GM21367 (cell line): ENCODE data around the gene MB21D2.

Source experiments
- ATAC-seq: cut with Tn5 transposase; IDR thresholded peaks from one replicate; pipeline ENCODE4 v1.9.1; 2021; ENCODE audit not compliant: unreplicated experiment

Gene MB21D2

GRCh38 chr3:192835818-192836815, 81.5 kb downstream of the MB21D2 start:
- ATAC-seq: no peak

- no peak for ATAC-seq
Measured at GRCh38 chr3:192834428-192834827, 83.2 kb downstream of the MB21D2 start.

GRCh38 chr3:192833177-192833890, 84.3 kb downstream of the MB21D2 start:
- ATAC-seq: no peak

GRCh38 chr3:192831801-192832347, 85.8 kb downstream of the MB21D2 start:
- ATAC-seq: no peak

DNA sequence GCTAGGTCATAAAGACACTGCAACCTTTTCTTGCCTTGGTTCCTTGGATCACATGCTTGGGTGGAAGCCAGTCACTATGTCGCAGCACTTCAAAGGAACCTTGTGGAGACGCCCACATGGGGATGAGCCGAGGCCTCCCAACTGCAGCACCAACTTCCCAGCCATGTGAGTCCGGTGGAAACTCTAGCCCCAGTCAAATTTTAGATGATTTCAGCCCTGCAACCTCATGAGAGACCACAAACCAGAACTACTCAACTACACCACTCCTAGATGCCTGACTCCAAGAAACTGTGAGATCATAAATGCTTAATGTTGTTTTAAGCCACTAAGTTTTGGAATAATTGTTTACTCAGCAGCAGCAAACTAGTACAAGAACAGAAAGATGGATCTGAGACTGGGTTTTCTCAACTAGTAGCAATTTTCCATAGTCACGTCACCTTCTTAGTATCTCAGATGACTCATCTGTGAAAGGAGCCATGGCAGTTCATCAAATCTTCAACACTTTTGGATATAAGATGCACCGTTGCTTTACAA, 86.5 kb downstream of the MB21D2 start:
- no peak for ATAC-seq

DNA sequence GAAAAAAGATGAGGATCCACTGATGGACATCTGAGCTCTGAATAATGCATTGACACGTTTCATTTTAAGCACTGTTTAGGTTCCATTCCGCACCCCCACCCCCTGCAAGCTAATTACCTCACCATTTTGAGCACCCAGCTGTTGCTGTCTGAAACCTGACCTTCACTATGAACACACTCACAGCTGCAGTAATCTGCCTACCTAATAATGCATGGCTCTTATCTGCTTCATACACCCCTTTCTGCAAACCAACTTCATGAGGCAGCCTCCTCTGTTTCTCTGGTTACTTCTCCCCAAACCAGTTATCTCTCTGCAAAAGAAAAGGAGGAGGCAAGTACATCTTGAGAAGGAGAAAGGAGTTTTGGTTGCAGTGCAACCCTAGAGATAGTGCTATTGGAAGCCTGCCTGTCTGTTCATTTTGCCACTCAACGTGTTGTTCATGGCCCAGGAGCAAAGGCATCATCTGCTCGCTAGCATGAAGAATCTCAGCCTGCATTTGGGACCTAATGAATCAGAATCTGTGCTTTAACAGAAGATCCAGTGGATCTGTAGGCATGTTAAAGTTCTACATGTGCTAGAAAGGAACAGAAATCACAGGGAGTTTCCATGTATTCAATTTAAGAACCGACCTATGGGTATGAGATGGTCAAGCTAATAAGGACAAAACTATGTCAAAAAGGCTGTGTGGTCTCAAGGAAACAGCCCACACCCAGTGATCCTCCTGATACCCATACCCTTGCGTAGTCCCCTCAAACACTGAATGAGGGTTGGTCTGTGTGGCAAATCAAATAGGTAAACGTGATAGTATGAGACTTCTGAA, 87.2 kb downstream of the MB21D2 start:
- ATAC-seq: no peak

DNA sequence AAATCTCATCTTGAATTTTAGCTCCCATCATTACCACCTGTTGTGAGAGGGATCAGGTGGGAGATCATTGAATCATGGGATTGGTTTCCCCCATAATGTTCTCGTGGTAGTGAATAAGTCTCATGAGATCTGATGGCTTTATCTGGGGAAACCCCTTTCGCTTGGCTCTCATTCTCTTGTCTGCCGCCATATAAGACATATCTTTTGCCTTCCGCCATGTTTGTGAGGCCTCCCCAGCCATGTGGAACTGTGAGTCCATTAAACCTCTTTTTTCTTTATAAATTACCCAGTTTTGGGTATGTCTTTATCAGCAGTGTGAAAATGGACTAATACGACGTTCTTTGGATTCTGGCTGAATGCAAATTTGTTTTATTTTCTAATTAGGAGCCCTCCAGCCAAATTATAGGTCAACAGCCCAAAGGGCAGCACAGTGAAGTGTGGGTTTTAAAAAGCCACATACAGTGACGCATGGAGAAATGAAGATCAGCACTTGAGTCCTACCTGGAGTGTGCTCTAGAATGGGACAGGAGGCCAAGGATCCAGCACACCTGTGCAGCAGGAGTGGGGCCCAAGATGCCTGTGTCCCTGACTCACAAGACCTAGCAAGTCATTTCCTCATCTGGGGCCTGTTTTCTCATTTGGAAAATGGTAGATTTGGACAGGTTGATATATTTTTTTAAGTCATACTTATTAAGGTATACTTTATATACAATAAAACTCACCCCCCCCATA, 89.6 kb downstream of the MB21D2 start:
- ATAC-seq: no peak

DNA sequence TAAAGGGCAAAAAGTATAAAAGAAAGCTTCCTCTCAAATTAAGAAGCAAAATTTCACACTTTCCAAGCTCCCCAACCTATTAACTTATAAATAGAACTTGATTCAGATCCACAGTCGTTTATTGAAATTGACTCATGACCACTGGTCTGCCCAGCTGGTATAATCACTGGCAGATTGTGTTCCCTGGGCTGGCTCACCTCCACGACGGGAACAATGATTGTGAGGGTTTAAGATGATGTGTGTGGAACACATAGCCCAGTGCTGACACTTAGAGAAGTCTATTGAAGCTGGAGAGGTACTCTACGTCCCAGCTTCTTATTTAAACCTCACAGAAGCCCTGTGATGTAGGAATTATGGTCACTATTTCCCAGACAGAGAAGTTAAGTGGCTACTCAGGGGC, 90.4 kb downstream of the MB21D2 start:
- ATAC-seq: no peak

DNA sequence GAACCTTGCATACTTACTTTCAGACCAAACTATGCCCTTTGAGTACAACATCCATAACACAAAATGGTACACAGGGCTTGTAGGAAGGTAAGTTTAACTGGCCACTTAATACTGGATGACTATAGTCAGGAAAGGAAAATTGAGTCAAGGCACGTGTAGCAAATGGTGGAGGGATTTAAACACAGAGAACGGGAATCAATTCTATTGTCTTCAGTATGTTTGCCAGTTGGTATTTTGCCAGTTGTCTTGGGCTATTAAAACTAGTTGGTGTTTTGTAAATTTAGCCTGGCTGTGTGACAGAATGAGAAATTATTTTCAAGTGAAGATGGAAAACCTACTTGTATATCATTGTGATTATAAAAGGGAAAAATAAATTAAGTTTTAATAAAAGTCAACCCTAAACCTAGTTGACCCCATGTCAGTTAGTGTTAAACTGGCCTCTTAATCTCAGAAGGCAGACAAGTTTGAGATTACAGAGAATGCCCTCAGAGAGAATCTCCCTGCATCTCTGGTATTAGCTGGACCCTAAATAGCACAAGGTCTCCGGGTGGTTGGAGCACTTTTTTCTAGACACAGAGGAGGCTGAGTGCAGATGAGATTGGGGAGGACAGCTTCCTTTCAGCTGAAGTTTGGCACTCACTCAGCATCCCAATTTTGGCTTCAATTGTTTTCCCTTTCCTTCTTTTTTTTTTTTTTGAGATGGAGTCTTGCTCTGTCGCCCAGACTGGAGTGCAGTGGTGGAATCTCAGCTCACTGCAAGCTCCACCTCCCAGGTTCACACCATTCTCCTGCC, 91.2 kb downstream of the MB21D2 start:
- ATAC-seq: no peak

GRCh38 chr3:192825657-192826200, 91.9 kb downstream of the MB21D2 start:
- ATAC-seq: no peak

GRCh38 chr3:192825216-192825615, 92.4 kb downstream of the MB21D2 start:
- ATAC-seq: no peak

DNA sequence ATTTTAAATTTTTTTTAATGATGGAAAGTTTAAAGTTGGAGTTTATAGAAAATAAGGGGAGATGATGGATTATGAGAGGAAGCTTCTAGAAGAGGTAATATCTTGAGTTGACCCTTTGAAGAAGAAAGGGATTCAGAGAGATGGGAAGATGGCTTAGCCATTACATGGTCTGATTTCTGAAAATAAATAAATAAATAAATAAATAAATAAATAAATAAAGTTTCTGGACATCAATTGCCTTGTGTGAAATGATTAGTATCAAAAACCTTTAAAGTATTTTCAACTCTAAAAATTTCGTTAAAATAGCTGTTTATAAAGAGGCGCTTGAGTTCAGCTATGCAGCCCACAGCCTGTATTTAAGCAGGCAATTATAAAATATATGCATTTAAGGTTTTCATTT, 93.3 kb downstream of the MB21D2 start:
- ATAC-seq: no peak

DNA sequence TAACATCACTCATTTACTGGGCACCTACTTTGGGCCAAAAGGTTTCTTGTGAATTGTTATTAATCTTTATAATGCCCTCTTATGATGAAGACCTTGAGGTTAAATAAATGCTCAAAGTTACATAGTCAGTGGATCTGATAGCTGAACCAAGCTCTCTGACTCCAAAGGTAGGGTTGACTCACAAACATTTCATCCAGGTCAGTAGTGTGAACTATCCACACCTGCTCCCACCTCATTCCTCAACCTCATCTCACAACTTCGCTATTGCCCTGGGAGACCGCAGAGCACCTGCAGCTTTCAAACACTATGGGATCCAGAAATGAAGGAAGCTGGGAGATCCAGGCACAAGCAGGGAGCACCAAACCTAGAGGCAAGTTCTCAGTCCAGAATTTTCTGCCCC, 96.5 kb downstream of the MB21D2 start:
- no peak for ATAC-seq

GRCh38 chr3:192820161-192820560, 97.5 kb downstream of the MB21D2 start:
- ATAC-seq: no peak

GRCh38 chr3:192819001-192819569, 98.6 kb downstream of the MB21D2 start:
- ATAC-seq: no peak

- no peak for ATAC-seq
Measured at GRCh38 chr3:192818126-192818525, 99.5 kb downstream of the MB21D2 start.

GRCh38 chr3:192817506-192817905, 100.2 kb downstream of the MB21D2 start:
- ATAC-seq: no peak

DNA sequence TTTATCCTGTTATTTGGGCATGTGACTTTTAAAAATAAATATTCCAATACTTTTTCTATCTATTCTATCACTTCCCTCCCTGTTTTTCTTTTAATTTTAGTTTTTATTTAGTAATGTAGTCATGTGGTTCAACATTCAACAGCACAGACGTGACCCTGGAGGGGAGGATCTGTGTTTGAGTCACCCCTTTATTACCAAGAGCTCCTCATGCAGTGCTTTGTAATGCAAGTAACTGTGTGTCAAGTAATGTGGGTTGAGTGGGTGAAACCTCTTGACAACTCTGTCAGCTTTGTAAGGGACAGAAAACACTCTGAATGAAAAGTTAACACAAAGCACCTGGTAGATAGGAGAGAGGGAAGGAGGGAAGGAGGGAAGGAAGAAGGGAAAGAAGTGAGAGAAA, 100.6 kb downstream of the MB21D2 start:
- no peak for ATAC-seq

- ATAC-seq: no peak
Measured at GRCh38 chr3:192816351-192816750, 101.3 kb downstream of the MB21D2 start.
